T-helper 9 cell (primary cell): ENCODE measurements around the gene RHOU.
"Not testable (repeated sequence)": the region's sequence is repeated elsewhere in the genome, so short reads cannot be mapped to it uniquely, and the experiment has no call there.

Experiments used
- DNase-seq: peaks from one replicate; pipeline ENCODE4 v3.0.0-alpha.2; 2020

The RHOU gene

GRCh38 chr1:228760979-228761378 is 25.7 kb downstream of the RHOU start:
- DNase-seq: no peak

DNA sequence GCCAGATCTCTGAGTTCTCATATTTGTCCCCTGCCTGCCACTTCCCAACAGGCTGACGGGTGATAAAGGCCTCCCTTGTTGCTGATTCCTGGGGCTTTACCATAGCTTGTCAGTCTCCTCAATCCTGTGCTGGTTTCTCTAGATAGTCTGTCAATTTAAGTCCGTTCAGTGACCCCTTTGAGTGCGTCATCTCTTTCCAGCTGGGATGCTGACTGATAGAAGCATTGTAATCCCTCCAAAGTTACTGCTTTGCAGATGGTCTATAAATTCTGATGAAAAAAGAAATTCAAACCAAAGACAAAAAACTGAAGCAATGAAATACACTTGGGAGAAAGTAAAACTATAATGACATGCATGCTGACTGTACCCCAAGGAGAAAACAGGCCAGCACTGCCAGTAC is 28.3 kb downstream of the RHOU start:
- no peak for DNase-seq

- DNase-seq: peak; percentile 6
Measured at GRCh38 chr1:228765168-228765946, 30.1 kb downstream of the RHOU start.

GRCh38 chr1:228766788-228767187 is 31.5 kb downstream of the RHOU start:
- DNase-seq: no peak

- DNase-seq: no peak
Measured at GRCh38 chr1:228767636-228768354, 32.5 kb downstream of the RHOU start.

- no peak for DNase-seq
Measured at GRCh38 chr1:228768355-228769000, 33.2 kb downstream of the RHOU start.

DNA sequence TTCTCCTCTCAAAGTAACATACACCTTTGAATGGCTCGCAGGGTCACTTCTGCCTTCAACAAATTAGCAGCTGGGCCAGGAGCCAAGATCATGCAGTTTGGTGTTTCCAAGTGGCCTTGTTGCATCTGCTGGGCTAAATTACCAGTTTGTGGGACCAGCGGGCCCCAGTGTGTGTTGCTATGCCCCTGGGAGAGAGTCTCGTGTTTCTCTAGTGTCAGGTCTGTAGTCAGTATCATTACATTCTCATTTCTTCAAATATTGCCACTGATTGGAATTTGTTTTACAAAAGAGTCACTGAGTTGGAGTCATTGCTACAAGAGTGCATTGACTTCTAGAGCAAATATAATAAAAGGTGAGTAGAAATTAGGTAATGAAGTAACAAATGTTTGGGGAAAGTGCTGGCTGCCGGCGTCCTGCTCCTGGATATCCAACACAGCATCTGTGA is 35.5 kb downstream of the RHOU start:
- DNase-seq: no peak

DNA sequence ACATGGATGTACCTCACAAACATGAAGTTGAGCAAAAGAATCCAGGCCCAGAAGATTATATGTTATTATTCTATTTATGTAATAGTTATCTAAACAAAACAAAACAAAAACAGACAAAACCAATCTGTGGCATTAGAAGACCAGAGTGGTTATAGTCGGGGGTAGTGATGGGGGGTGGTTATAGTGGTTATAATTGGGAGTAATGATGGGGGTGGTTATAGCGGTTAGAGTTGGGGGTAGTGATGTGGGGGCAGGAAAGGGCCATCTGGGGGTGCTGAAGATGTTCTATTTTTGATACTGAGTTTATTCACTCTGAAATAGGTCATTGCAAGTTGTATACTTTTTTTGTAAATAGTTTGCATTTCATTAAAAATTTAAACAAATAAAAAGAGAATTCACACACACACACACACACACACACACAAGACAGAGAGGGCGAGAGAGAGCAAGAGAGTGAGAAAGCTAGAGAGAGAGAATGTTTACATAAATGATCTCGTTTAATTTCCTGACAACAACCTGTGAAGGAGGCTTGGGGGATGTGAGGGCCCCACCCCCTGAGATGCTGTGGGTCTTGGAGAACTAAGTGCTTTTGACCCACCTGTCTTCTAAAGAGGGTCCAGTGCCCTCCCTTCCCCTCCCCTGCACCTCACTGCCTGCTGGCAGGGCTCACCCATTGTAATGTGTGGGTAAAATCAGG is 37.4 kb downstream of the RHOU start:
- DNase-seq: no peak

DNA sequence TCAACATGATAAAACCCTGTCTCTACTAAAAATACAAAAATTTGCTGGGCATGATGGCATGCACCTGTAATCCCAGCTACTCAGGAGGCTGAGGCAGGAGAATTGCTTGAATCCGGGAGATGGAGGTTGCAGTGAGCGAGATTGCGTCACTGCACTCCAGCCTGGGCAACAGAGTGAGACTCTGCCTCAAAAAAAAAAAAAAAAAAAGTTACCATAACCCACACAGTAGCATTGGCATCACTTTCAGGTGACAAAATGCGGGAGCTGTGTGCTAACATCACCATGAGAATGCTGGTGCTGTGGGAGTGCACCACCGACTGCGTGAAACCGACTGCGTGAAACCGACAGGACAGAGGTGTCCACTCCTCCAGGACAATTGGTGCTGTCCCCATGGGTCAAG is 40.7 kb downstream of the RHOU start:
- DNase-seq: not testable (repeated sequence)

GRCh38 chr1:228776449-228776848 is 41.2 kb downstream of the RHOU start:
- no peak for DNase-seq

DNA sequence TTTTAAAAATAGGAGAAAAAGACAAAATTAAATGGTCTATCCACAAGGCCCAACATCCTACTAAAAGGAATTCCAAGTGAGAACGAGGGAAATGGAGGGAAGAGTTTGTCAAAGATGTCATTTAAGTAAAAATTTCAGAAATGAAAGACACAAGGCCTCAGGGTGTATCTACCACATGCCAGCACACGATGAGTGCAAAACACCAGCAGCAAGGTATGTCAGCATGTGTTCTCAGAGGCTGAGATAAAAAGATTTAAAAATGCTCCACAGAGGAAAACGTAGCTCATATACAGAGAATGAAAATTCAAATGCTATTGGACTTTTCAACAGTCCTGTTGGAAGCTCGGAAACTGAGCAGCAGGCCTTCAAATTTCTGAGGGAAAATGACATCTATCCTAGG is 42.0 kb downstream of the RHOU start:
- DNase-seq: no peak

DNA sequence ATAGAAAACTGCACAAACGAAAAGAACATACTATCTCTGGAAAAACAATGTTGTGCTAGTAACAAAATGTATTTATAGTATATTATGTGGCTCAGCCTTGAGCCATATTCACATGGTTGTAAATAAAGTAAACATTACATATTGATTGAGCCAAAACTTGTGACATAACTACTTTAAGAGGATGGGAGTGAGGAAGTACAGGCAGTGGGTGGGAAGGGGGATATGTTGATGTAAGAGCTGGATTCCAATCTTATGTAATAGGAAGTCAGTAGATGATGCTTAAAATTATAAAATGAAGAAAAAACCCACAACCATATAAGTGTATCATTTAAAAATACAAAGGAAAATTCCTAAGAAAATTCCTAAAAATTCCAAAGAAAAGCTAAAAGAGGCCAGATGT is 42.7 kb downstream of the RHOU start:
- DNase-seq: no peak

DNA sequence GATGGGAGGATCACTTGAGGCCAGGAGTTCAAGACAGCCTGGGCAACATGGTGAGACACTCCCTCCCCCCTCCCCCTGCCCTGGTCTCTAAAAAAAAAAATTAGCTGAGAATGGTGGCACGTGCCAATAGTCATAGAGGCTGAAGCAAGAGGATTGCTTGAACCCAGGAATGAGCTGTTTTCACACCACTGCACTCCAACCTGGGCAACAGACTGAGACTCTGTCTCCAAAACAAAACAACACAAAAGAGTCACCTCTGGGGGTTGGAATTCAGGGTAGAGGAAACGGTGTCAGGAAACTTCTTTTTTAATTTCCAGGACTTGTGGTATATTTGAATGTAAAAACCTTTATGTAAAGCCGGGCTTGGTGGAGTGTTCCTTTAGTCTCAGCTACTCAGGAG is 43.2 kb downstream of the RHOU start:
- DNase-seq: no peak

DNA sequence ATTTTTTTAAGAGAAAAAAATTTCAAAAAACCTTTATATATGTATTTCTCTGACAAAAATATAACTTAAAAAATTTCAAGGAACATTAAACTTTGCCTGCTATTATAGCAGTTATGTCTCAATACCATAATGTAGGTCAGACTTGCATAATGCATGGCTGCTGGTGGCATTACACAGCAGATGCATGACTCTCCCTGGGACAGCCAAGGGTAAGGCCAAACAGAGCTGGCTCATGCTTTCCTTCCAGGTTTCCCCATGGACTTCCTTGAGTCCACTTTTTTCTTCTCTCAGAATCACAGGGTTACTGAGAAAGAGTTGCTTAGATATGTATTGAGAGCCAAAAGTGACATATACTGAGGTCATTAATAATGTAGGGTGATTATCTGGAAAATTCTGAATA is 43.7 kb downstream of the RHOU start:
- no peak for DNase-seq

- no peak for DNase-seq
Measured at GRCh38 chr1:228781161-228781808, 46.0 kb downstream of the RHOU start.

DNA sequence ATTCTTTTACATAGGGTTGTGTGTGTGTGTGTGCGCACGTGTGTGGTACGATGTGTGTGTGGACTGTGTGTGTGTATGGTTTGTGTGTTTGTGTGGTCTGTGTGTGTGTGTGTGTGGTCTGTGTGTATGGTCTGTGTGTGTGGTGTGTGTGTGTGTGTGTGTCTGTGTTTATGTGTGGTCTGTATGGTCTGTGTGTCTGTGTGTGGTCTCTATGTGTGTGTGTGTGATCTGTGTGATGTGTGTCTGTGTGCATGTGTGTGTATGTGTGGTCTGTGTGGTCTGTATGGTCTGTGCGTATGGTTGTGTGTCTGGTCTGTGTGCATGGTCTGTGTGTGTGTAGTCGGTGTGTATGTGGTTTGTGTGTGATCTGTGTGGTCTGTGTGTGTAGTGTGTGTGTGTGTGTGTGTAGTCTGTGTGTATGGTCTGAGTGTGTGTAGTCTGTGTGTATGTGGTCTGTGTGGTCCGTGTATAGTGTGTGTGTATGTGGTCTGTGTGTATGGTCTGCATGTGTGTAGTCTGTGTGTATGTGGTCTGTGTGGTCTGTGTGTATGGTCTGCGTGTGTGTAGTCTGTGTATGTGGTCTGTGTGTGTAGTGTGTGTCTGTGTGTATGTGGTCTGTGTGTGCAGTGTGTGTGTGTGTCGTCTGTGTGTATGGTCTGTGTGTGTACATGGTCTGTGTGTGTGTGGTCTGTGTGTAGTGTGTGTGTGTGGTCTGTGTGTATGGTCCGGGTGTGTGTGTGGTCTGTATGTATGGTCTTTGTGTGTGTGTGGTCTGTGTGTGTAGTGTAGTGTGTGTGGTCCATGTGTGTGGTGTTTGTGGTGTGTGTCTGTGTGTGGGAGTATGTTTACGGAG is 46.8 kb downstream of the RHOU start:
- no peak for DNase-seq

GRCh38 chr1:228782662-228783417 is 47.6 kb downstream of the RHOU start:
- DNase-seq: no peak

GRCh38 chr1:228783418-228784040 is 48.2 kb downstream of the RHOU start:
- no peak for DNase-seq

- DNase-seq: no peak
Measured at GRCh38 chr1:228784181-228784580, 48.9 kb downstream of the RHOU start.
